HCT116 (cell line): ENCODE measurements around the gene RSPH4A.

Experiments
- CTCF ChIP-seq, 3 experiments: fragments of 200-600 bp in 1 of 3; sonication (generic) in 1 of 3; IDR thresholded peaks in 2 of 3; conservative IDR thresholded peaks in 1 of 3; 2 replicates each; pipeline ENCODE4 v1.5.1; 2012 to 2017; ENCODE audit warnings: low read depth in 2 of 3, low read length in 2 of 3, antibody characterized with exemption in 1 of 3, borderline replicate concordance in 1 of 3, control low read depth in 1 of 3, mild to moderate bottlenecking in 1 of 3, mixed read lengths in 1 of 3, mixed run types in 1 of 3, moderate library complexity in 1 of 3; ENCODE audit not compliant: insufficient read depth in 1 of 3
- FOSL1 ChIP-seq: IDR thresholded peaks from 2 replicates; pipeline ENCODE4 v1.6.1; 2012; ENCODE audit warnings: low read depth
- POLR2A ChIP-seq: IDR thresholded peaks from 2 replicates; pipeline ENCODE4 v1.7.0; 2011; ENCODE audit warnings: borderline replicate concordance; ENCODE audit not compliant: insufficient read depth, insufficient read length; ENCODE audit errors: extremely low read depth

GRCh38 chr6:116667623-116668022 is 51.3 kb downstream of the RSPH4A start:
- TF ChIP-seq CTCF (IDR thresholded peaks at IDR 0.05 in 2 of 3, conservative IDR thresholded peaks at IDR 0.05 in 1 of 3; ENCODE audit: borderline replicate concordance in 1 of 3, insufficient read depth in 1 of 3, low read depth in 2 of 3, low read length in 2 of 3) = no peak
- no peak for TF ChIP-seq POLR2A
- TF ChIP-seq FOSL1 = no peak
